ENCODE measurements around the gene PRTG. TPM values are rescaled to one million over a fixed set of nuclear protein-coding genes. Genes with fewer than 3 reads are reported as not detected.

PRTG gene
- polyA plus RNA-seq, 1 donor (not counting 4 experiments of a cell fraction or from before 2014, with no cell fraction given) = not detected

GRCh38 chr15:55721554-55722185, 21.3 kb downstream of the PRTG start:
- Histone ChIP-seq H3K4me2 (ENCODE audit: control insufficient read depth, extremely low read depth, insufficient read depth, low read depth, low read length) (no peak overlapping the region), H3K79me2 (ENCODE audit: control insufficient read depth, insufficient read depth, low read length) (no peaks in the 10 kb centered on the region), H3K9me3 (ENCODE audit: control insufficient read depth, low read depth, low read length) (no peaks in the 10 kb centered on the region), H3K4me3 (ENCODE audit: control insufficient read depth in 2 of 3, extremely low read depth in 1 of 3, insufficient read depth in 2 of 3, low read depth in 1 of 3, low read length in 3 of 3) (no peak overlapping the region), H3K27me3 (ENCODE audit: control insufficient read depth, extremely low read depth, insufficient read depth, low read length) (no peaks in the 10 kb centered on the region), H3K9ac (ENCODE audit: control insufficient read depth, extremely low read depth, insufficient read depth, low read length) (no peak overlapping the region), H3K36me3 (ENCODE audit: control insufficient read depth in 2 of 2, extremely low read depth in 1 of 2, insufficient read depth in 2 of 2, low read length in 2 of 2) (no peaks in the 10 kb centered on the region), H3K4me1 (ENCODE audit: control insufficient read depth, extremely low read depth, insufficient read depth, low read length) (no peaks in the 10 kb centered on the region), H4K20me1 (ENCODE audit: control insufficient read depth, extremely low read depth, insufficient read depth, low read length) (no peaks in the 10 kb centered on the region), H3K9me1 (ENCODE audit: control insufficient read depth, extremely low read depth, insufficient read depth, low read length) (no peaks in the 10 kb centered on the region), H3K27ac (ENCODE audit: control insufficient read depth, insufficient read depth, low read length) (no peak overlapping the region), H2AFZ (ENCODE audit: control insufficient read depth, low read length) (no peak overlapping the region)
- FAIRE-seq (no peak), DNase-seq (ENCODE audit: low read depth, low spot score) (no peak)
- dilution Hi-C loops (cut with MboI; ENCODE audit: extremely low pct_ligation_motif_present, low sequenced_read_pairs) = no loop called here
- no peak for TF ChIP-seq CTCF (optimal IDR thresholded peaks at IDR 0.05 in 1 of 3, IDR thresholded peaks at IDR 0.05 in 1 of 3, conservative IDR thresholded peaks at IDR 0.05 in 1 of 3; ENCODE audit: extremely low read depth in 1 of 3, insufficient read depth in 2 of 3, low read length in 3 of 3)
- TF ChIP-seq EZH2 (IDR thresholded peaks at IDR 0.05; ENCODE audit: low read length) = no peak

GRCh38 chr15:55715355-55716076, 27.4 kb downstream of the PRTG start:
- H3K27me3 ChIP-seq (ENCODE audit: control insufficient read depth, extremely low read depth, insufficient read depth, low read length) = no peaks in the 10 kb centered on the region
- H3K27ac ChIP-seq (ENCODE audit: control insufficient read depth, insufficient read depth, low read length) = no peak overlapping the region
- H3K4me1 ChIP-seq (ENCODE audit: control insufficient read depth, extremely low read depth, insufficient read depth, low read length) = no peaks in the 10 kb centered on the region
- H3K36me3 ChIP-seq (ENCODE audit: control insufficient read depth in 2 of 2, extremely low read depth in 1 of 2, insufficient read depth in 2 of 2, low read length in 2 of 2) = no peaks in the 10 kb centered on the region
- FAIRE-seq = no peak
- no peaks in the 10 kb centered on the region for H3K9me3 ChIP-seq (ENCODE audit: control insufficient read depth, low read depth, low read length)
- no peaks in the 10 kb centered on the region for H3K79me2 ChIP-seq (ENCODE audit: control insufficient read depth, insufficient read depth, low read length)
- no peak overlapping the region for H2AFZ ChIP-seq (ENCODE audit: control insufficient read depth, low read length)
- TF ChIP-seq CTCF (optimal IDR thresholded peaks at IDR 0.05 in 1 of 3, IDR thresholded peaks at IDR 0.05 in 1 of 3, conservative IDR thresholded peaks at IDR 0.05 in 1 of 3; ENCODE audit: extremely low read depth in 1 of 3, insufficient read depth in 2 of 3, low read length in 3 of 3) (no peak), EZH2 (IDR thresholded peaks at IDR 0.05; ENCODE audit: low read length) (no peak)
- H3K4me3 ChIP-seq (ENCODE audit: control insufficient read depth in 2 of 3, extremely low read depth in 1 of 3, insufficient read depth in 2 of 3, low read depth in 1 of 3, low read length in 3 of 3) = no peak overlapping the region
- no peak overlapping the region for H3K9ac ChIP-seq (ENCODE audit: control insufficient read depth, extremely low read depth, insufficient read depth, low read length)
- H4K20me1 ChIP-seq (ENCODE audit: control insufficient read depth, extremely low read depth, insufficient read depth, low read length) = no peaks in the 10 kb centered on the region
- dilution Hi-C loops (cut with MboI; ENCODE audit: extremely low pct_ligation_motif_present, low sequenced_read_pairs) = no loop called here
- no peaks in the 10 kb centered on the region for H3K9me1 ChIP-seq (ENCODE audit: control insufficient read depth, extremely low read depth, insufficient read depth, low read length)
- no peak for DNase-seq (ENCODE audit: low read depth, low spot score)
- no peak overlapping the region for H3K4me2 ChIP-seq (ENCODE audit: control insufficient read depth, extremely low read depth, insufficient read depth, low read depth, low read length)
